GM23338 (cell line): ENCODE measurements around the gene RNF32. TPM values are rescaled to one million over a fixed set of nuclear protein-coding genes. Genes with fewer than 3 reads are reported as not detected.
"Not testable (repeated sequence)": the region's sequence is repeated elsewhere in the genome, so short reads cannot be mapped to it uniquely, and the experiment has no call there.

Experiments used
- ATAC-seq: fragments of 200-7000 bp; cut with Tn5 transposase; 3 replicates; pipeline ENCODE4 v1.9.1; 2020
- DNase-seq: peaks from one replicate; pipeline ENCODE4 v3.0.0-alpha.2; 2015; ENCODE audit warnings: low spot score
- H2AFZ ChIP-seq: fragments of 200-600 bp; sonication (generic); 2 replicates; pipeline ENCODE4 v1.8.0; 2016; ENCODE audit warnings: antibody characterized with exemption, mild to moderate bottlenecking, moderate library complexity
- H3F3A ChIP-seq: fragments of 200-600 bp; sonication (generic); replicated peaks from 2 replicates; pipeline ENCODE4 v1.8.0; 2017; ENCODE audit warnings: antibody characterized with exemption, mixed run types, low read depth
- H3K27ac ChIP-seq: fragments of 200-600 bp; sonication (generic); 2 replicates; pipeline ENCODE4 v1.6.1; 2016; ENCODE audit warnings: low read depth
- H3K27me3 ChIP-seq: fragments of 200-600 bp; sonication (generic); 2 replicates; pipeline ENCODE4 v1.8.0; 2016; ENCODE audit warnings: mild to moderate bottlenecking, mixed run types, moderate library complexity; ENCODE audit not compliant: insufficient read depth
- H3K36me3 ChIP-seq: fragments of 200-600 bp; sonication (generic); 2 replicates; pipeline ENCODE4 v1.8.0; 2016; ENCODE audit warnings: mild to moderate bottlenecking; ENCODE audit not compliant: insufficient read depth
- H3K4me1 ChIP-seq: fragments of 200-600 bp; sonication (generic); 2 replicates; pipeline ENCODE4 v1.8.0; 2016; ENCODE audit warnings: mild to moderate bottlenecking, moderate library complexity; ENCODE audit not compliant: insufficient read depth
- H3K4me2 ChIP-seq: fragments of 200-600 bp; sonication (generic); 2 replicates; pipeline ENCODE4 v1.7.1; 2017; ENCODE audit warnings: mixed run types
- H3K4me3 ChIP-seq: fragments of 200-600 bp; sonication (generic); 2 replicates; pipeline ENCODE4 v1.6.1; 2016; ENCODE audit warnings: mixed run types
- H3K79me2 ChIP-seq: fragments of 200-600 bp; sonication (generic); replicated peaks from 2 replicates; pipeline ENCODE4 v1.8.0; 2017; ENCODE audit warnings: mild to moderate bottlenecking; ENCODE audit not compliant: insufficient read depth
- H3K9me2 ChIP-seq: fragments of 200-600 bp; sonication (generic); 2 replicates; pipeline ENCODE4 v1.8.0; 2017; ENCODE audit not compliant: insufficient read depth
- H4K20me1 ChIP-seq: fragments of 200-600 bp; sonication (generic); replicated peaks from 2 replicates; pipeline ENCODE4 v1.8.0; 2017; ENCODE audit warnings: mild to moderate bottlenecking; ENCODE audit not compliant: insufficient read depth
- H3K27ac Mint-ChIP-seq: 2 replicates; pipeline ENCODE4 v1.8.0; 2020; ENCODE audit warnings: inconsistent platforms, mild to moderate bottlenecking, moderate library complexity, mixed read lengths
- H3K27me3 Mint-ChIP-seq: 3 replicates; pipeline ENCODE4 v1.8.0; 2022; ENCODE audit warnings: low read depth, mild to moderate bottlenecking, moderate library complexity, mixed read lengths, inconsistent platforms; ENCODE audit not compliant: insufficient read depth, poor library complexity
- H3K36me3 Mint-ChIP-seq: 3 replicates; pipeline ENCODE4 v1.8.0; 2021; ENCODE audit warnings: low read depth, mild to moderate bottlenecking, inconsistent platforms, moderate library complexity, mixed read lengths
- H3K4me1 Mint-ChIP-seq: 3 replicates; pipeline ENCODE4 v1.8.0; 2020; ENCODE audit warnings: mild to moderate bottlenecking, inconsistent platforms, mixed read lengths
- H3K4me3 Mint-ChIP-seq: 3 replicates; pipeline ENCODE4 v1.8.0; 2021; ENCODE audit warnings: moderate library complexity, mild to moderate bottlenecking, inconsistent platforms, mixed read lengths
- H3K9me3 Mint-ChIP-seq: 3 replicates; pipeline ENCODE4 v1.8.0; 2020; ENCODE audit warnings: moderate library complexity, mild to moderate bottlenecking, inconsistent platforms, mixed read lengths
- ETS1 ChIP-seq: IDR thresholded peaks from 2 replicates; pipeline ENCODE4 v1.6.1; 2016; ENCODE audit warnings: antibody characterized with exemption
- EZH2 ChIP-seq: fragments of 200-600 bp; sonication (generic); IDR thresholded peaks from one replicate; pipeline ENCODE4 v1.8.0; 2017; ENCODE audit warnings: antibody characterized with exemption, mild to moderate bottlenecking, low read depth; ENCODE audit not compliant: unreplicated experiment
- EZH2phosphoT487 ChIP-seq: fragments of 200-600 bp; sonication (generic); IDR thresholded peaks from one replicate; pipeline ENCODE4 v1.8.1; 2018; ENCODE audit warnings: antibody characterized with exemption; ENCODE audit not compliant: unreplicated experiment
- JUNB ChIP-seq: IDR thresholded peaks from one replicate; pipeline ENCODE4 v1.6.1; 2016; ENCODE audit warnings: antibody characterized with exemption; ENCODE audit not compliant: unreplicated experiment
- NANOG ChIP-seq: IDR thresholded peaks from 2 replicates; pipeline ENCODE4 v1.6.1; 2016; ENCODE audit warnings: antibody characterized with exemption, borderline replicate concordance
- REST ChIP-seq: IDR thresholded peaks from one replicate; pipeline ENCODE4 v1.6.1; 2018; ENCODE audit warnings: antibody characterized with exemption; ENCODE audit not compliant: unreplicated experiment
- STAT1 ChIP-seq: IDR thresholded peaks from one replicate; pipeline ENCODE4 v1.6.1; 2016; ENCODE audit warnings: antibody characterized with exemption; ENCODE audit not compliant: unreplicated experiment
- ZNF331 ChIP-seq: fragments of 250-450 bp; sonication (Bioruptor Pico); IDR thresholded peaks from 2 replicates; pipeline ENCODE4 v1.5.0; 2020; ENCODE audit warnings: low read depth, mild to moderate bottlenecking, moderate library complexity
- polyA plus RNA-seq: library from polyadenylated mRNA; unstranded; fragments of >200 nt; fragmentation: Nextera tagmentation; extraction: Ambion mirVana; gene quantifications from 2 replicates; pipeline ENCODE4 v1.2.1, GENCODE V29; 2016
- total RNA-seq: library from RNA; depleted of rRNA; stranded (reverse); fragments of >200 nt; shearing (Covaris generic); gene quantifications from 2 replicates; pipeline ENCODE4 v1.2.3, GENCODE V29; 2014

Gene RNF32
- total and polyA plus RNA-seq, 2 experiments from 2014 or later = 0.56 to 2.0 TPM

- not testable (repeated sequence) for H3K4me1 ChIP-seq, H3K27ac ChIP-seq, ATAC-seq, H2AFZ ChIP-seq, H3K27ac Mint-ChIP-seq, DNase-seq, H4K20me1 ChIP-seq, H3K4me2 ChIP-seq, H3K36me3 Mint-ChIP-seq, H3K4me3 ChIP-seq, H3K9me2 ChIP-seq, H3K36me3 ChIP-seq, H3K4me3 Mint-ChIP-seq, H3F3A ChIP-seq
- H3K4me1 Mint-ChIP-seq = peaks cover 19% of the 10 kb centered on the region
- Histone ChIP-seq H3K27me3 (peaks cover 21% of the 10 kb centered on the region), H3K79me2 (peaks cover 20% of the 10 kb centered on the region)
- peaks cover 11% of the 10 kb centered on the region for H3K9me3 Mint-ChIP-seq
- H3K27me3 Mint-ChIP-seq = peaks cover 18% of the 10 kb centered on the region
Measured at GRCh38 chr7:156637093-156637492, 3.5 kb upstream of the RNF32 start.

- Mint-ChIP-seq H3K9me3 (peaks cover 11% of the 10 kb centered on the region), H3K36me3 (peaks cover 8% of the 10 kb centered on the region), H3K27me3 (peaks cover 18% of the 10 kb centered on the region), H3K4me1 (peaks cover 24% of the 10 kb centered on the region), H3K27ac (no peak overlapping the region), H3K4me3 (peak overlapping the region; percentile 92)
- Histone ChIP-seq H3K36me3 (no peaks in the 10 kb centered on the region), H3K4me3 (0 out of 2 replicates have a peak overlapping the region, but pooled peaks have one; percentile 75), H2AFZ (no peak overlapping the region), H3K27ac (no peak overlapping the region), H4K20me1 (no peaks in the 10 kb centered on the region), H3K9me2 (no peaks in the 10 kb centered on the region), H3K4me2 (peak overlapping the region; percentile 84; the same call in 1 of the 2 replicates), H3K79me2 (peaks cover 20% of the 10 kb centered on the region), H3K27me3 (peaks cover 21% of the 10 kb centered on the region), H3F3A (no peaks in the 10 kb centered on the region), H3K4me1 (peaks cover 9% of the 10 kb centered on the region; the same call in 1 of the 2 replicates)
- no peak for ATAC-seq
- no peak for DNase-seq
- TF ChIP-seq ETS1 = no peak
- no peak for TF ChIP-seq JUNB
- TF ChIP-seq STAT1 = no peak
- TF ChIP-seq NANOG = no peak
Measured at GRCh38 chr7:156638443-156639077, 2.0 kb upstream of the RNF32 start.

GRCh38 chr7:156639426-156640256 lies 933 bp upstream of the RNF32 start:
- H3K36me3 Mint-ChIP-seq = peaks cover 8% of the 10 kb centered on the region
- DNase-seq (peak; percentile 53), ATAC-seq (peak; percentile 25)
- peaks cover 9% of the 10 kb centered on the region; the same call in 1 of the 2 replicates for H3K4me1 ChIP-seq
- peaks cover 21% of the 10 kb centered on the region for H3K27me3 ChIP-seq
- H3K9me3 Mint-ChIP-seq = peaks cover 11% of the 10 kb centered on the region
- H3K4me1 Mint-ChIP-seq = peaks cover 26% of the 10 kb centered on the region
- H3K27me3 Mint-ChIP-seq = peaks cover 18% of the 10 kb centered on the region
- peaks cover 20% of the 10 kb centered on the region for H3K79me2 ChIP-seq
- peak overlapping the region; percentile 75 for H3K4me3 ChIP-seq
- peak overlapping the region; percentile 82; the same call in 1 of the 2 replicates for H2AFZ ChIP-seq
- no peaks in the 10 kb centered on the region for H3K9me2 ChIP-seq
- no peaks in the 10 kb centered on the region for H4K20me1 ChIP-seq
- H3K27ac Mint-ChIP-seq = no peak overlapping the region
- no peaks in the 10 kb centered on the region for H3K36me3 ChIP-seq
- peak overlapping the region; percentile 84 for H3K4me2 ChIP-seq
- H3K27ac ChIP-seq = no peak overlapping the region
- no peaks in the 10 kb centered on the region for H3F3A ChIP-seq
- H3K4me3 Mint-ChIP-seq = peak overlapping the region; percentile 92
- TF ChIP-seq REST = no peak
- no peak for TF ChIP-seq ZNF331 (CRISPR knock-in tag)
- no peak for TF ChIP-seq EZH2
- no peak for TF ChIP-seq NANOG
- TF ChIP-seq EZH2phosphoT487 = no peak
